DND-41 (cell line): ENCODE results near the gene PIM2.

Source experiments
- ATAC-seq: fragments of 200-7000 bp; cut with Tn5 transposase; 3 replicates; pipeline ENCODE4 v1.9.1; 2021; ENCODE audit warnings: low read depth; ENCODE audit not compliant: insufficient read depth
- DNase-seq: peaks from one replicate; pipeline ENCODE4 v3.0.0-alpha.2; 2020
- H2AFZ ChIP-seq: 2 replicates; pipeline ENCODE4 v1.6.0; 2012; ENCODE audit warnings: low read depth, low read length
- H3K27ac ChIP-seq: 2 replicates; pipeline ENCODE4 v1.5.1; 2012; ENCODE audit warnings: low read length, inconsistent platforms
- H3K27me3 ChIP-seq: fragments of 200-600 bp; sonication (generic); 2 replicates; pipeline ENCODE4 v1.6.0; 2012; ENCODE audit warnings: low read length, mild to moderate bottlenecking, inconsistent platforms; ENCODE audit not compliant: insufficient read depth, poor library complexity
- H3K36me3 ChIP-seq: 2 replicates; pipeline ENCODE4 v1.5.1; 2012; ENCODE audit warnings: low read length, inconsistent platforms; ENCODE audit not compliant: insufficient read depth
- H3K4me1 ChIP-seq: 2 replicates; pipeline ENCODE4 v1.5.1; 2012; ENCODE audit warnings: mild to moderate bottlenecking, low read length; ENCODE audit not compliant: insufficient read depth
- H3K4me2 ChIP-seq: 2 replicates; pipeline ENCODE4 v1.6.0; 2012; ENCODE audit warnings: mild to moderate bottlenecking, moderate library complexity, low read length, inconsistent platforms; ENCODE audit not compliant: insufficient read depth
- H3K4me3 ChIP-seq, 2 experiments: fragments of 200-600 bp in 1 of 2; shearing (Covaris generic) in 1 of 2; 2 replicates each; pipeline ENCODE4 v1.5.1; 2012 to 2016; ENCODE audit warnings: inconsistent platforms in 2 of 2, low read length in 2 of 2, mild to moderate bottlenecking in 2 of 2, low read depth in 1 of 2, moderate library complexity in 1 of 2
- H3K79me2 ChIP-seq: 2 replicates; pipeline ENCODE4 v1.6.0; 2012; ENCODE audit warnings: low read length, inconsistent platforms; ENCODE audit not compliant: insufficient read depth
- H3K9ac ChIP-seq: 2 replicates; pipeline ENCODE4 v1.6.0; 2012; ENCODE audit warnings: low read depth, mild to moderate bottlenecking, inconsistent platforms, low read length, moderate library complexity
- H3K9me3 ChIP-seq: 2 replicates; pipeline ENCODE4 v1.5.1; 2012; ENCODE audit warnings: low read length, moderate library complexity, mild to moderate bottlenecking, inconsistent platforms; ENCODE audit not compliant: insufficient read depth, severe bottlenecking
- H4K20me1 ChIP-seq: 2 replicates; pipeline ENCODE4 v1.6.0; 2012; ENCODE audit warnings: low read length; ENCODE audit not compliant: insufficient read depth
- EZH2 ChIP-seq: IDR thresholded peaks from 3 replicates; pipeline ENCODE4 v1.6.1; 2012; ENCODE audit warnings: borderline replicate concordance, low read depth, mild to moderate bottlenecking, moderate library complexity, low read length, inconsistent platforms; ENCODE audit not compliant: severe bottlenecking
- TF ChIP-seq, protein P1 (sequence below): IDR thresholded peaks from 2 replicates; pipeline ENCODE4 v1.5.1; 2012; ENCODE audit warnings: borderline replicate concordance, low read length, moderate library complexity, mild to moderate bottlenecking; ENCODE audit not compliant: poor library complexity, severe bottlenecking; ENCODE audit errors: extremely low read depth

PIM2 gene

DNA sequence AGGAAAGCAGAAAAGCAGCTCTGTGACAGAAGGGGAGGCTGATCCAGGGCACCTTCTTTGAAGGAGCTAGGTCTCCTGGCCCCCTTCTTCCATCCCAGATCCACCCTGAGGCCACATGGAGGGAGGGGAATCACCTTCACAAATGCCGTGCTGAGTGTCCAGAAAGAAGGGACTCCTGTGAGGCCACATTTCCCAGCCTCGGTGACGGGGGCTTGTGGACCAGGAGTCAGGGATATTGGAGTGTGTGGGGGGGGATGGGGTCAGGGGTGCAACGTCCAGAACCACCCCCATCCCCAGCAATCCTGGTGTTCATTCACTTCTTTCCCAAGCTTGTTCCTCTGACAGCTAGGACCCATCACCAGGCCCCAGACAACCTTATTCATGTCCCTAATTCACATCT, 25.9 kb downstream of the PIM2 start:
- H3K9me3 ChIP-seq, result no peaks in the 10 kb centered on the region
- H3K4me3 ChIP-seq, result no peak overlapping the region
- H3K4me1 ChIP-seq, result peaks cover 11% of the 10 kb centered on the region
- peaks cover 22% of the 10 kb centered on the region for H3K36me3 ChIP-seq
- TF ChIP-seq, protein P1, sequence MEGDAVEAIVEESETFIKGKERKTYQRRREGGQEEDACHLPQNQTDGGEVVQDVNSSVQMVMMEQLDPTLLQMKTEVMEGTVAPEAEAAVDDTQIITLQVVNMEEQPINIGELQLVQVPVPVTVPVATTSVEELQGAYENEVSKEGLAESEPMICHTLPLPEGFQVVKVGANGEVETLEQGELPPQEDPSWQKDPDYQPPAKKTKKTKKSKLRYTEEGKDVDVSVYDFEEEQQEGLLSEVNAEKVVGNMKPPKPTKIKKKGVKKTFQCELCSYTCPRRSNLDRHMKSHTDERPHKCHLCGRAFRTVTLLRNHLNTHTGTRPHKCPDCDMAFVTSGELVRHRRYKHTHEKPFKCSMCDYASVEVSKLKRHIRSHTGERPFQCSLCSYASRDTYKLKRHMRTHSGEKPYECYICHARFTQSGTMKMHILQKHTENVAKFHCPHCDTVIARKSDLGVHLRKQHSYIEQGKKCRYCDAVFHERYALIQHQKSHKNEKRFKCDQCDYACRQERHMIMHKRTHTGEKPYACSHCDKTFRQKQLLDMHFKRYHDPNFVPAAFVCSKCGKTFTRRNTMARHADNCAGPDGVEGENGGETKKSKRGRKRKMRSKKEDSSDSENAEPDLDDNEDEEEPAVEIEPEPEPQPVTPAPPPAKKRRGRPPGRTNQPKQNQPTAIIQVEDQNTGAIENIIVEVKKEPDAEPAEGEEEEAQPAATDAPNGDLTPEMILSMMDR, result no peak
- TF ChIP-seq EZH2, result no peak
- H3K4me2 ChIP-seq, result no peak overlapping the region
- H4K20me1 ChIP-seq, result peaks cover 18% of the 10 kb centered on the region
- DNase-seq (no peak), ATAC-seq (no peak)
- no peaks in the 10 kb centered on the region for H3K27me3 ChIP-seq
- H3K27ac ChIP-seq, result no peak overlapping the region
- H3K9ac ChIP-seq, result no peak overlapping the region
- no peak overlapping the region for H2AFZ ChIP-seq
- H3K79me2 ChIP-seq, result peaks cover 29% of the 10 kb centered on the region

DNA sequence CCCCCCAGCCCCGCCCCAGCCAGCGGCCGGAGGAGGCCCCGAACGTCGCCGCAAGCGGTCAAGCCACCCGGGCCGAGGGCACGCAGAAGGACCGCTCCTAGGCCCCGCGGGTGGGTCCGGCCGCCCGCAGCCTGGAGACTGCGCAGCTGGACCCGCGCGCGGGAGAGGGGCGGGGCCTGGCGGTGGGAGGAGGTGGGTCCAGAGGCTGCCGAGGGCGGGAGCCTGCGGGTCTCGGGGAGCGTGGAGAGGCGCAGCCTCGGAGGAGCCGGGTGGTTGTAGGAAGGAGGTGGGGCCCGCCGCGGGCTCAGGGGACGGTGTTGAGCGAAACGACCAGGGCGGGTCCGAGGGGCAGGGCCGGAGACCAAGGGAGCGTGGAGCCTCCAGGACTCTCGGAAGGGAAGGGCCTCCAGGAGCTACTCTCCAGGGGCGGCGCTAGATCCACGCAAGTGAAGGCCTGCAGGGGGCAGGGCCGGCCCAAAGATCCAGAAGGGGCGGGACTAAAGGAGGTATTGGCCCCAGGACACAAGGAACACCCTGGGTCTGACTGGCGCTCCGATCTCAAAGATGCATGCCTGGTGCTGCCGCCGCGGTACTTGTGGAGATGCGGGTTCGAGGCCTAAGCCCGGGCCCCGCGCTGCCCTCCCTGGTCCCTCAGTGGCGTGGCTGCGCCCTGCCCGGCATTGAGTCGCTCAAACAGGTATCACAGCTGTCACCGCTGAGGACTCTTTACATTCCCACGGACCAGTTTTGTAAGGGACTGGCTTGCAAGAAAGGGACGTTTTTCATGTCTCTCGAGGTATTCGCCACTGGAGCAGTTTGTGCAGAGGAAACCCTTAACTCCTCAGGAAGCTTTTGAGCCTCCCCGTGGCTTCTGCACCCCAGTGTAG, 27.2 kb downstream of the PIM2 start:
- Histone ChIP-seq H3K27me3 (no peaks in the 10 kb centered on the region), H3K4me1 (peaks cover 8% of the 10 kb centered on the region), H3K4me2 (no peak overlapping the region), H3K4me3 (no peak overlapping the region), H3K36me3 (peaks cover 22% of the 10 kb centered on the region), H4K20me1 (peaks cover 15% of the 10 kb centered on the region), H3K27ac (no peak overlapping the region), H3K9me3 (no peaks in the 10 kb centered on the region), H3K9ac (no peak overlapping the region), H3K79me2 (peaks cover 20% of the 10 kb centered on the region), H2AFZ (no peak overlapping the region)
- no peak for DNase-seq
- no peak for ATAC-seq
- TF ChIP-seq, protein P1, result no peak
- TF ChIP-seq EZH2, result no peak

DNA sequence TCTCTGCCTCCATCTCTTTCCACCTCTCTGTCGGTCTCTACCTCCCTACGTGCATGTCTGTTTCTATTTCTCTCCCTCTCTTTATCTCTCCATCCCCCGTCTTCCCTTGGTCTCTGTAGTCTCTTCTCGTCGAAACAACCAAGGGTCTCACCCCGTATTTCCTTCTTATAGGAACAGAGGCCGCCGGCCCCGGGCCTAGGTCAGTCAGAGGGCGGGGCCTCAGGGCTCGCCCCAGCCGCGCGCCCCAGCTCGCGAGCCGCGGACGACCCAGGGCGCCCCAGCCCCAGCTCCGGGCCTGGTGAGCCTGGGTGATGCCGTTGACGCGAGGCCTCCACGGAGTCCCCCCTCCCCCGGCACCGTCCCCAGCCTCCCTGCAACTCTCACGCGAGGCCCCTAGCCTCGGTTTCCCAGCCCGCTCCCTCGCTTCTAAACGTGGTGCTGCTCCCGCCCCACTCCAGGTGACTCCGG, 27.9 kb downstream of the PIM2 start:
- TF ChIP-seq EZH2, result no peak
- TF ChIP-seq, protein P1, result no peak
- Histone ChIP-seq H3K9me3 (no peaks in the 10 kb centered on the region), H4K20me1 (peaks cover 11% of the 10 kb centered on the region; the same call in 1 of the 2 replicates), H3K4me3 (no peak overlapping the region), H3K27me3 (no peaks in the 10 kb centered on the region), H3K4me1 (0 out of 2 replicates have a peak, but pooled peaks cover 2% of the 10 kb centered on the region), H3K36me3 (peaks cover 22% of the 10 kb centered on the region), H3K27ac (no peak overlapping the region), H3K4me2 (no peak overlapping the region), H2AFZ (no peak overlapping the region), H3K9ac (no peak overlapping the region), H3K79me2 (peaks cover 13% of the 10 kb centered on the region; the same call in 1 of the 2 replicates)
- DNase-seq, result no peak
- no peak for ATAC-seq
